CD14-positive monocyte (primary cell): ENCODE data around the gene CELSR3. TPM values are rescaled to one million over a fixed set of nuclear protein-coding genes. Genes with fewer than 3 reads are reported as not detected.

Experiments used
- DNase-seq, 3 donors: peaks; one replicate each; pipeline ENCODE4 v3.0.0-alpha.2; 2011 to 2022
- H2AFZ ChIP-seq: 2 replicates; pipeline ENCODE4 v1.6.0; 2012; ENCODE audit warnings: mild to moderate bottlenecking, low read depth, low read length, inconsistent platforms; ENCODE audit not compliant: insufficient read depth, poor library complexity, severe bottlenecking
- H3K27ac ChIP-seq, 2 donors: 1 replicate in 1 of 2; 2 replicates in 1 of 2; pipeline ENCODE4 v1.5.1; 2012 to 2013; ENCODE audit warnings: low read length in 2 of 2, control low read depth in 1 of 2, inconsistent platforms in 1 of 2, low read depth in 1 of 2, mild to moderate bottlenecking in 1 of 2
- H3K27me3 ChIP-seq, 2 donors: one replicate each; pipeline versions ENCODE4 v1.6.0 to v1.6.1; 2011 to 2013; ENCODE audit warnings: low read length in 2 of 2; ENCODE audit not compliant: control insufficient read depth in 2 of 2, insufficient read depth in 2 of 2
- H3K36me3 ChIP-seq, 2 donors: replicated peaks in 1 of 2; 1 replicate in 1 of 2; 2 replicates in 1 of 2; pipeline versions ENCODE4 v1.5.1 to v1.6.1; 2012 to 2013; ENCODE audit warnings: low read length in 2 of 2, control low read depth in 1 of 2, inconsistent platforms in 1 of 2, mild to moderate bottlenecking in 1 of 2; ENCODE audit not compliant: insufficient read depth in 2 of 2, control insufficient read depth in 1 of 2
- H3K4me1 ChIP-seq, 2 donors: 1 replicate in 1 of 2; 2 replicates in 1 of 2; pipeline versions ENCODE4 v1.5.1 to v1.6.1; 2012 to 2013; ENCODE audit warnings: low read length in 2 of 2, control low read depth in 1 of 2, inconsistent platforms in 1 of 2, mild to moderate bottlenecking in 1 of 2, moderate library complexity in 1 of 2; ENCODE audit not compliant: insufficient read depth in 2 of 2, control insufficient read depth in 1 of 2
- H3K4me2 ChIP-seq: replicated peaks from 2 replicates; pipeline ENCODE3; 2012; ENCODE audit warnings: low read length, moderate library complexity, mild to moderate bottlenecking; ENCODE audit not compliant: poor library complexity, severe bottlenecking; ENCODE audit errors: extremely low read depth
- H3K4me3 ChIP-seq, 3 experiments: fragments of 200-600 bp in 1 of 3; sonication (generic) in 1 of 3; replicated peaks in 1 of 3; 1 replicate in 2 of 3; 2 replicates in 1 of 3; pipeline ENCODE4 v1.5.1; 2011 to 2013; ENCODE audit warnings: low read length in 3 of 3, mild to moderate bottlenecking in 3 of 3, control low read depth in 2 of 3, low read depth in 2 of 3, inconsistent platforms in 1 of 3, moderate library complexity in 1 of 3
- H3K79me2 ChIP-seq: 2 replicates; pipeline ENCODE4 v1.6.0; 2012; ENCODE audit warnings: mild to moderate bottlenecking, control low read depth, inconsistent platforms, low read length, moderate library complexity; ENCODE audit not compliant: insufficient read depth
- H3K9ac ChIP-seq: 2 replicates; pipeline ENCODE4 v1.6.0; 2017; ENCODE audit warnings: low read length, mild to moderate bottlenecking; ENCODE audit not compliant: insufficient read depth, poor library complexity, severe bottlenecking
- H3K9me3 ChIP-seq, 2 donors: replicated peaks in 1 of 2; 1 replicate in 1 of 2; 2 replicates in 1 of 2; pipeline versions ENCODE4 v1.5.1 to v1.6.1; 2012 to 2013; ENCODE audit warnings: low read length in 2 of 2, control low read depth in 1 of 2; ENCODE audit not compliant: control insufficient read depth in 1 of 2, insufficient read depth in 1 of 2
- H4K20me1 ChIP-seq: 2 replicates; pipeline ENCODE4 v1.6.0; 2012; ENCODE audit warnings: mild to moderate bottlenecking, low read length, control low read depth, moderate library complexity; ENCODE audit not compliant: insufficient read depth
- H3K27ac Mint-ChIP-seq, 7 donors: one replicate each; pipeline ENCODE4 v1.8.0; 2020; ENCODE audit warnings: mild to moderate bottlenecking in 7 of 7, mixed read lengths in 7 of 7, moderate library complexity in 6 of 7, inconsistent platforms in 2 of 7
- H3K27me3 Mint-ChIP-seq, 3 donors: one replicate each; pipeline ENCODE4 v1.8.0; 2021 to 2022; ENCODE audit warnings: low read depth in 3 of 3, mild to moderate bottlenecking in 3 of 3, mixed read lengths in 3 of 3, moderate library complexity in 3 of 3, inconsistent platforms in 1 of 3
- H3K36me3 Mint-ChIP-seq, 2 donors: one replicate each; pipeline ENCODE4 v1.8.0; 2020; ENCODE audit warnings: mixed read lengths in 2 of 2, inconsistent platforms in 1 of 2, mild to moderate bottlenecking in 1 of 2
- H3K4me1 Mint-ChIP-seq: one replicate; pipeline ENCODE4 v1.8.0; 2020; ENCODE audit warnings: mild to moderate bottlenecking, mixed read lengths
- H3K4me3 Mint-ChIP-seq, 2 donors: one replicate each; pipeline ENCODE4 v1.8.0; 2020; ENCODE audit warnings: mild to moderate bottlenecking in 2 of 2, mixed read lengths in 2 of 2, moderate library complexity in 1 of 2
- H3K9me3 Mint-ChIP-seq, 7 donors: one replicate each; pipeline ENCODE4 v1.8.0; 2020 to 2022; ENCODE audit warnings: mixed read lengths in 7 of 7, mild to moderate bottlenecking in 6 of 7, moderate library complexity in 6 of 7, inconsistent platforms in 2 of 7
- CTCF ChIP-seq: fragments of 200-600 bp; IDR thresholded peaks from one replicate; pipeline ENCODE4 v1.8.0; 2022; ENCODE audit warnings: antibody characterized with exemption, mild to moderate bottlenecking
- WGBS: methylation state at CpG from one replicate; pipeline ENCODE4 v1.1.5; 2013; ENCODE audit warnings: missing lambda C conversion rate; ENCODE audit not compliant: insufficient coverage; 5-methylcytosine and 5-hydroxymethylcytosine counted together
- intact Hi-C, 2 donors: fragments of 100-400 bp; cut with micrococcal nuclease; formaldehyde crosslinking; loops; one replicate each; pipeline versions ENCODE4 v1.15.0 to v1.15.1; 2023
- polyA plus RNA-seq, 3 donors: library from polyadenylated mRNA; depleted of rRNA in 1 of 3; unstranded in 2 of 3; stranded (reverse) in 1 of 3; fragments of 300-500 nt in 2 of 3; fragments of >200 nt in 1 of 3; fragmentation: Illumina TruSeq in 2 of 3; gene quantifications; 1 replicate in 2 of 3; 2 replicates in 1 of 3; pipeline ENCODE4 v1.2.3, GENCODE V29; 2012 to 2021

Gene CELSR3
- polyA plus RNA-seq, 3 donors: 0.95 TPM; not detected in 2

GRCh38 chr3:48596676-48597407 is 65.8 kb downstream of the CELSR3 start:
- no peak for TF ChIP-seq CTCF
- no peak overlapping the region for H2AFZ ChIP-seq
- peaks cover 6 to 30% of the 10 kb centered on the region in 2 donors for H3K27me3 ChIP-seq
- H3K4me1 ChIP-seq: peaks cover 6 to 14% of the 10 kb centered on the region in 2 donors
- no peaks in the 10 kb centered on the region for H3K79me2 ChIP-seq
- H3K9me3 ChIP-seq: no peaks in the 10 kb centered on the region
- intact Hi-C loops: no loop called here
- H4K20me1 ChIP-seq: peaks cover 39% of the 10 kb centered on the region
- Mint-ChIP-seq H3K4me1 (peaks cover 12% of the 10 kb centered on the region), H3K27ac (peak overlapping the region in 3 of 7 donors; percentile 43 to 59 (median 59)), H3K9me3 (peaks cover 0 to 6% (median 0%) of the 10 kb centered on the region in 7 donors), H3K27me3 (peaks cover 38 to 40% (median 38%) of the 10 kb centered on the region in 3 donors), H3K4me3 (no peak overlapping the region), H3K36me3 (peaks cover 49 to 52% of the 10 kb centered on the region in 2 donors)
- H3K27ac ChIP-seq: no peak overlapping the region
- 82% methylated on average over 4 of the region's 8 CpGs for WGBS
- no peak overlapping the region for H3K9ac ChIP-seq
- peaks cover 44 to 48% of the 10 kb centered on the region in 2 donors for H3K36me3 ChIP-seq
- no peak overlapping the region for H3K4me3 ChIP-seq
- no peak for DNase-seq
- no peak overlapping the region for H3K4me2 ChIP-seq

GRCh38 chr3:48596157-48596556 is 66.5 kb downstream of the CELSR3 start:
- H3K27me3 ChIP-seq: peaks cover 6 to 30% of the 10 kb centered on the region in 2 donors
- no peaks in the 10 kb centered on the region for H3K79me2 ChIP-seq
- Mint-ChIP-seq H3K27ac (peak overlapping the region in 2 of 7 donors; percentile 51 to 57), H3K27me3 (peaks cover 38 to 43% (median 38%) of the 10 kb centered on the region in 3 donors), H3K4me3 (peak overlapping the region in 1 of 2 donors; percentile 83), H3K9me3 (peaks cover 0 to 6% (median 0%) of the 10 kb centered on the region in 7 donors), H3K36me3 (peaks cover 44 to 47% of the 10 kb centered on the region in 2 donors), H3K4me1 (peaks cover 12% of the 10 kb centered on the region)
- H3K9ac ChIP-seq: no peak overlapping the region
- H3K27ac ChIP-seq: no peak overlapping the region
- intact Hi-C loops: no loop called here
- H3K36me3 ChIP-seq: peaks cover 37 to 41% of the 10 kb centered on the region in 2 donors
- peaks cover 6 to 14% of the 10 kb centered on the region in 2 donors for H3K4me1 ChIP-seq
- H3K9me3 ChIP-seq: no peaks in the 10 kb centered on the region
- no peak for TF ChIP-seq CTCF
- 78% methylated on average over 4 of the region's 5 CpGs for WGBS
- H2AFZ ChIP-seq: no peak overlapping the region
- H3K4me2 ChIP-seq: no peak overlapping the region
- DNase-seq: no peak
- H3K4me3 ChIP-seq: no peak overlapping the region
- peaks cover 32% of the 10 kb centered on the region for H4K20me1 ChIP-seq
